PFSK-1 (cell line): ENCODE results near the gene SEC14L5.

Source experiments
- POLR2AphosphoS5 ChIP-seq: IDR thresholded peaks from 2 replicates; pipeline ENCODE4 v1.6.1; 2012; ENCODE audit warnings: low read depth, mild to moderate bottlenecking, control low read depth, low read length, moderate library complexity
- SIN3A ChIP-seq: IDR thresholded peaks from 2 replicates; pipeline ENCODE4 v1.6.1; 2012; ENCODE audit warnings: mild to moderate bottlenecking, low read length, moderate library complexity, borderline replicate concordance; ENCODE audit not compliant: insufficient read depth
- TAF1 ChIP-seq: IDR thresholded peaks from 2 replicates; pipeline ENCODE4 v1.6.1; 2012; ENCODE audit warnings: low read length, control low read depth, borderline replicate concordance; ENCODE audit not compliant: insufficient read depth
- TF ChIP-seq, protein P1 (sequence below), 2 experiments: IDR thresholded peaks; 2 replicates each; pipeline versions ENCODE4 v1.6.1 to v1.8.0; 2011 to 2012; ENCODE audit warnings: low read depth in 2 of 2, low read length in 2 of 2, control low read depth in 1 of 2, inconsistent platforms in 1 of 2, mild to moderate bottlenecking in 1 of 2, moderate library complexity in 1 of 2; ENCODE audit not compliant: insufficient read depth in 1 of 2

DNA sequence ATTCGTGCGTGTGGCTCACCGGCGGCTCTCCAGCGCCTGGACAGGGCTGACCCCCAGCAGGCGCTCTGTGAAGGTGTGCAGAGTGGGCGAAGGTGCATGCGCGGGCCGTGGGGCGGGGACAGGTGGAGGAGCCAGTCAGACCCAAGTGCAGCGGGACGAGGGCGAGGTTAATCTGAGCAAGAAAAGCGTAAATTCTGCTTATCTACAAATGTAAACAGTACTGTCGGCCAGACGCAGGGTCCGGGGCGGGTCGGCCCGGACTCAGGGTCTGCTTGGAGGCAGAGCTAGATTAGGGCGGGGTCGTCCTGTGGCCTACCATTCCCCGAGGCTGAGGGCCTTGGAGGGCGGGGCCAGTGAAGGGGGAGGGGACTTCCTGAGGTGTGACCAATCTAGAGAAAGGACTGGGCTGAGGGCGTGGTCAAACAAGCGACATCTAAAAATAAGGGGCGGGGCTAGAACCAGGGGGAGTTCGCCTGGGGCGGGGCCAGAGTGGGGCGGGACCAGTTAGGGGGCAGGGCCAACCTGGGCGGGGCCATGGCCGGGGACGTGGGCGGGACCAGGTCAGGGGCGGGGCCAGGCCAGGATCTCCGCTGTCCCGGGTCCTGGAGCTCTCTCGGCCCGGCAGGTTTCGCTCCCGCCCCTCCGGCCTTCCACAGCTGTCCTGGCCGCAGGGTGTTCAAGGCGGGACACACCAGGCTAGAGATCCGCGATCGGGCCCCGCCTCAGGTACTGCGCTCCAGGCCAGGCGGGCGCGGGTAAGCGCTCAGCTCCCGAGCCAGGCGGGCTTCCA, at the start of gene SEC14L5:
- TF ChIP-seq, protein P1, sequence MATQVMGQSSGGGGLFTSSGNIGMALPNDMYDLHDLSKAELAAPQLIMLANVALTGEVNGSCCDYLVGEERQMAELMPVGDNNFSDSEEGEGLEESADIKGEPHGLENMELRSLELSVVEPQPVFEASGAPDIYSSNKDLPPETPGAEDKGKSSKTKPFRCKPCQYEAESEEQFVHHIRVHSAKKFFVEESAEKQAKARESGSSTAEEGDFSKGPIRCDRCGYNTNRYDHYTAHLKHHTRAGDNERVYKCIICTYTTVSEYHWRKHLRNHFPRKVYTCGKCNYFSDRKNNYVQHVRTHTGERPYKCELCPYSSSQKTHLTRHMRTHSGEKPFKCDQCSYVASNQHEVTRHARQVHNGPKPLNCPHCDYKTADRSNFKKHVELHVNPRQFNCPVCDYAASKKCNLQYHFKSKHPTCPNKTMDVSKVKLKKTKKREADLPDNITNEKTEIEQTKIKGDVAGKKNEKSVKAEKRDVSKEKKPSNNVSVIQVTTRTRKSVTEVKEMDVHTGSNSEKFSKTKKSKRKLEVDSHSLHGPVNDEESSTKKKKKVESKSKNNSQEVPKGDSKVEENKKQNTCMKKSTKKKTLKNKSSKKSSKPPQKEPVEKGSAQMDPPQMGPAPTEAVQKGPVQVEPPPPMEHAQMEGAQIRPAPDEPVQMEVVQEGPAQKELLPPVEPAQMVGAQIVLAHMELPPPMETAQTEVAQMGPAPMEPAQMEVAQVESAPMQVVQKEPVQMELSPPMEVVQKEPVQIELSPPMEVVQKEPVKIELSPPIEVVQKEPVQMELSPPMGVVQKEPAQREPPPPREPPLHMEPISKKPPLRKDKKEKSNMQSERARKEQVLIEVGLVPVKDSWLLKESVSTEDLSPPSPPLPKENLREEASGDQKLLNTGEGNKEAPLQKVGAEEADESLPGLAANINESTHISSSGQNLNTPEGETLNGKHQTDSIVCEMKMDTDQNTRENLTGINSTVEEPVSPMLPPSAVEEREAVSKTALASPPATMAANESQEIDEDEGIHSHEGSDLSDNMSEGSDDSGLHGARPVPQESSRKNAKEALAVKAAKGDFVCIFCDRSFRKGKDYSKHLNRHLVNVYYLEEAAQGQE (IDR thresholded peaks at IDR 0.05; ENCODE audit: insufficient read depth in 1 of 2, low read depth in 2 of 2, low read length in 2 of 2) = peak; percentile 89 to 94
- TF ChIP-seq POLR2AphosphoS5 = no peak
- TF ChIP-seq SIN3A = no peak
- TF ChIP-seq TAF1 = no peak
